AG04450 (cell line): ENCODE results near the gene KIF3A. TPM values are rescaled to one million over a fixed set of nuclear protein-coding genes. Genes with fewer than 3 reads are reported as not detected.

ENCODE experiments used
- CTCF ChIA-PET: fragments of 300-600, 350-600 bp; formaldehyde crosslinking; extraction: SDS; loops from one replicate; lab custom pipeline; 2022; ENCODE audit warnings: antibody characterized with exemption, inconsistent platforms; lab: Charles Lee
- POLR2A ChIA-PET: fragments of 350-600 bp; formaldehyde crosslinking; extraction: SDS; loops from one replicate; lab custom pipeline; 2021; ENCODE audit warnings: antibody characterized with exemption, inconsistent platforms; lab: Yijun Ruan, JAX
- DNase-seq: peaks from one replicate; pipeline ENCODE4 v3.0.0-alpha.2; 2011; ENCODE audit warnings: low read depth, low spot score
- H3K27ac ChIP-seq: one replicate; pipeline ENCODE4 v1.5.1; 2012; ENCODE audit warnings: low read depth, low read length, control low read depth
- H3K27me3 ChIP-seq: one replicate; pipeline ENCODE4 v1.6.0; 2012; ENCODE audit warnings: low read length; ENCODE audit not compliant: control insufficient read depth, insufficient read depth
- H3K4me3 ChIP-seq: 2 replicates; pipeline ENCODE4 v1.5.1; 2011; ENCODE audit warnings: mild to moderate bottlenecking, low read depth, low read length, control low read depth
- H3K9me3 ChIP-seq: 2 replicates; pipeline ENCODE4 v1.5.1; 2012; ENCODE audit warnings: low read length; ENCODE audit not compliant: control insufficient read depth, insufficient read depth
- CTCF ChIP-seq: IDR thresholded peaks from 2 replicates; pipeline ENCODE4 v1.5.1; 2011; ENCODE audit warnings: low read depth, low read length, control low read depth, inconsistent platforms
- polyA plus RNA-seq: library from polyadenylated mRNA; depleted of rRNA; stranded (reverse); fragments of >200 nt; gene quantifications from 2 replicates; pipeline ENCODE4 v1.2.3, GENCODE V29; 2011

The KIF3A gene
- polyA plus RNA-seq, 1 experiment, result 8.9 TPM

- TF ChIP-seq CTCF, result no peak
These were observed 61.2 kb downstream of the KIF3A start for GRCh38 chr5:132675936-132676689.

GRCh38 chr5:132674671-132675506 lies 62.5 kb downstream of the KIF3A start:
- DNase-seq, result peak; percentile 91
- H3K9me3 ChIP-seq, result peaks cover 3% of the 10 kb centered on the region; the same call in 1 of the 2 replicates
- no peak overlapping the region for H3K4me3 ChIP-seq
- CTCF ChIA-PET, result interaction anchor here (0.7 to 1.6 kb wide), 2 partner anchors 42 to 145 kb away, joined by 3 to 5 read pairs; no protein-coding TSS in a partner anchor
- H3K27me3 ChIP-seq, result no peaks in the 10 kb centered on the region
- POLR2A ChIA-PET, result interaction anchor here (0.6 to 1.1 kb wide), 2 partner anchors 165 to 639 kb away, joined by 3 to 4 read pairs; no protein-coding TSS in a partner anchor
- peak overlapping the region; percentile 95 for H3K27ac ChIP-seq
- no peak for TF ChIP-seq CTCF

More at GRCh38 chr5:132675936-132676689, 61.2 kb downstream of the KIF3A start:
- ChIA-PET POLR2A (no interaction called here), CTCF (interaction anchor here (1.3 to 1.5 kb wide), 3 partner anchors 12 to 290 kb away, joined by 3 to 8 read pairs (median 3); no protein-coding TSS in a partner anchor)
- Histone ChIP-seq H3K27ac (peak overlapping the region; percentile 31), H3K27me3 (no peaks in the 10 kb centered on the region), H3K4me3 (no peak overlapping the region), H3K9me3 (peaks cover 3% of the 10 kb centered on the region; the same call in 1 of the 2 replicates)
- DNase-seq, result no peak

- POLR2A ChIA-PET, result interaction anchor here (1.1 kb wide), 1 partner anchor 164 kb away, joined by 4 read pairs; no protein-coding TSS in a partner anchor
- TF ChIP-seq CTCF, result no peak
- no peak within 1 kb of the TSS for H3K4me3 ChIP-seq
- no peaks in the 10 kb centered on the region for H3K27me3 ChIP-seq
- DNase-seq, result no peak
- CTCF ChIA-PET, result interaction anchor here (0.7 to 1.6 kb wide), 2 partner anchors 43 to 146 kb away, joined by 3 to 5 read pairs; no protein-coding TSS in a partner anchor
- peak within 1 kb of the TSS; percentile 95 for H3K27ac ChIP-seq
- peaks cover 3% of the 10 kb centered on the region; the same call in 1 of the 2 replicates for H3K9me3 ChIP-seq
These were observed 63.3 kb downstream of the KIF3A start, which contains the start of gene IL4 for GRCh38 chr5:132673939-132674630. Gene IL4, plus strand, starts transcription at chr5:132673989. Its CDS starts 62 bp downstream, at chr5:132674051.

GRCh38 chr5:132673488-132673887 lies 63.9 kb downstream of the KIF3A start:
- POLR2A ChIA-PET, result no interaction called here
- Histone ChIP-seq H3K4me3 (no peak overlapping the region), H3K27me3 (no peaks in the 10 kb centered on the region), H3K27ac (no peak overlapping the region), H3K9me3 (peaks cover 3% of the 10 kb centered on the region; the same call in 1 of the 2 replicates)
- CTCF ChIA-PET, result interaction anchor here (0.6 to 1.6 kb wide), 2 partner anchors 33 to 146 kb away, joined by 3 to 5 read pairs; no protein-coding TSS in a partner anchor
- no peak for TF ChIP-seq CTCF
- DNase-seq, result no peak
